GM23338 (cell line): ENCODE measurements around the gene CAMTA1. TPM values are rescaled to one million over a fixed set of nuclear protein-coding genes. Genes with fewer than 3 reads are reported as not detected.

Experiments used
- ATAC-seq: fragments of 200-7000 bp; cut with Tn5 transposase; 3 replicates; pipeline ENCODE4 v1.9.1; 2020
- DNase-seq: peaks from one replicate; pipeline ENCODE4 v3.0.0-alpha.2; 2015; ENCODE audit warnings: low spot score
- H2AFZ ChIP-seq: fragments of 200-600 bp; sonication (generic); 2 replicates; pipeline ENCODE4 v1.8.0; 2016; ENCODE audit warnings: antibody characterized with exemption, mild to moderate bottlenecking, moderate library complexity
- H3F3A ChIP-seq: fragments of 200-600 bp; sonication (generic); replicated peaks from 2 replicates; pipeline ENCODE4 v1.8.0; 2017; ENCODE audit warnings: antibody characterized with exemption, mixed run types, low read depth
- H3K27ac ChIP-seq: fragments of 200-600 bp; sonication (generic); 2 replicates; pipeline ENCODE4 v1.6.1; 2016; ENCODE audit warnings: low read depth
- H3K27me3 ChIP-seq: fragments of 200-600 bp; sonication (generic); 2 replicates; pipeline ENCODE4 v1.8.0; 2016; ENCODE audit warnings: mild to moderate bottlenecking, mixed run types, moderate library complexity; ENCODE audit not compliant: insufficient read depth
- H3K36me3 ChIP-seq: fragments of 200-600 bp; sonication (generic); 2 replicates; pipeline ENCODE4 v1.8.0; 2016; ENCODE audit warnings: mild to moderate bottlenecking; ENCODE audit not compliant: insufficient read depth
- H3K4me1 ChIP-seq: fragments of 200-600 bp; sonication (generic); 2 replicates; pipeline ENCODE4 v1.8.0; 2016; ENCODE audit warnings: mild to moderate bottlenecking, moderate library complexity; ENCODE audit not compliant: insufficient read depth
- H3K4me2 ChIP-seq: fragments of 200-600 bp; sonication (generic); 2 replicates; pipeline ENCODE4 v1.7.1; 2017; ENCODE audit warnings: mixed run types
- H3K4me3 ChIP-seq: fragments of 200-600 bp; sonication (generic); 2 replicates; pipeline ENCODE4 v1.6.1; 2016; ENCODE audit warnings: mixed run types
- H3K79me2 ChIP-seq: fragments of 200-600 bp; sonication (generic); replicated peaks from 2 replicates; pipeline ENCODE4 v1.8.0; 2017; ENCODE audit warnings: mild to moderate bottlenecking; ENCODE audit not compliant: insufficient read depth
- H3K9me2 ChIP-seq: fragments of 200-600 bp; sonication (generic); 2 replicates; pipeline ENCODE4 v1.8.0; 2017; ENCODE audit not compliant: insufficient read depth
- H4K20me1 ChIP-seq: fragments of 200-600 bp; sonication (generic); replicated peaks from 2 replicates; pipeline ENCODE4 v1.8.0; 2017; ENCODE audit warnings: mild to moderate bottlenecking; ENCODE audit not compliant: insufficient read depth
- H3K27ac Mint-ChIP-seq: 2 replicates; pipeline ENCODE4 v1.8.0; 2020; ENCODE audit warnings: inconsistent platforms, mild to moderate bottlenecking, moderate library complexity, mixed read lengths
- H3K27me3 Mint-ChIP-seq: 3 replicates; pipeline ENCODE4 v1.8.0; 2022; ENCODE audit warnings: low read depth, mild to moderate bottlenecking, moderate library complexity, mixed read lengths, inconsistent platforms; ENCODE audit not compliant: insufficient read depth, poor library complexity
- H3K36me3 Mint-ChIP-seq: 3 replicates; pipeline ENCODE4 v1.8.0; 2021; ENCODE audit warnings: low read depth, mild to moderate bottlenecking, inconsistent platforms, moderate library complexity, mixed read lengths
- H3K4me1 Mint-ChIP-seq: 3 replicates; pipeline ENCODE4 v1.8.0; 2020; ENCODE audit warnings: mild to moderate bottlenecking, inconsistent platforms, mixed read lengths
- H3K4me3 Mint-ChIP-seq: 3 replicates; pipeline ENCODE4 v1.8.0; 2021; ENCODE audit warnings: moderate library complexity, mild to moderate bottlenecking, inconsistent platforms, mixed read lengths
- H3K9me3 Mint-ChIP-seq: 3 replicates; pipeline ENCODE4 v1.8.0; 2020; ENCODE audit warnings: moderate library complexity, mild to moderate bottlenecking, inconsistent platforms, mixed read lengths
- CREB1 ChIP-seq: fragments of 250-450 bp; sonication (Bioruptor Pico); IDR thresholded peaks from 2 replicates; pipeline ENCODE4 v1.5.0; 2020; ENCODE audit warnings: low read depth, mild to moderate bottlenecking, moderate library complexity
- CTCF ChIP-seq, 2 experiments: fragments of 200-600 bp in 1 of 2; sonication (generic) in 1 of 2; conservative IDR thresholded peaks; 2 replicates each; pipeline versions ENCODE4 v1.5.1 to v1.6.1; 2016 to 2017; ENCODE audit warnings: antibody characterized with exemption in 2 of 2, low read depth in 2 of 2, mild to moderate bottlenecking in 2 of 2, moderate library complexity in 1 of 2
- EZH2 ChIP-seq: fragments of 200-600 bp; sonication (generic); IDR thresholded peaks from one replicate; pipeline ENCODE4 v1.8.0; 2017; ENCODE audit warnings: antibody characterized with exemption, mild to moderate bottlenecking, low read depth; ENCODE audit not compliant: unreplicated experiment
- EZH2phosphoT487 ChIP-seq: fragments of 200-600 bp; sonication (generic); IDR thresholded peaks from one replicate; pipeline ENCODE4 v1.8.1; 2018; ENCODE audit warnings: antibody characterized with exemption; ENCODE audit not compliant: unreplicated experiment
- NANOG ChIP-seq: IDR thresholded peaks from 2 replicates; pipeline ENCODE4 v1.6.1; 2016; ENCODE audit warnings: antibody characterized with exemption, borderline replicate concordance
- POLR2AphosphoS5 ChIP-seq: IDR thresholded peaks from 2 replicates; pipeline ENCODE4 v1.6.1; 2016; ENCODE audit warnings: antibody characterized with exemption, low read depth
- REST ChIP-seq: IDR thresholded peaks from one replicate; pipeline ENCODE4 v1.6.1; 2018; ENCODE audit warnings: antibody characterized with exemption; ENCODE audit not compliant: unreplicated experiment
- ZNF114 ChIP-seq: fragments of 250-450 bp; sonication (Bioruptor Pico); IDR thresholded peaks from 2 replicates; pipeline ENCODE4 v1.5.0; 2020; ENCODE audit warnings: mild to moderate bottlenecking, moderate library complexity
- ZNF331 ChIP-seq: fragments of 250-450 bp; sonication (Bioruptor Pico); IDR thresholded peaks from 2 replicates; pipeline ENCODE4 v1.5.0; 2020; ENCODE audit warnings: low read depth, mild to moderate bottlenecking, moderate library complexity
- ZNF462 ChIP-seq: fragments of 250-450 bp; sonication (Bioruptor Pico); IDR thresholded peaks from 2 replicates; pipeline ENCODE4 v1.5.0; 2020; ENCODE audit warnings: mild to moderate bottlenecking, moderate library complexity
- polyA plus RNA-seq: library from polyadenylated mRNA; unstranded; fragments of >200 nt; fragmentation: Nextera tagmentation; extraction: Ambion mirVana; gene quantifications from 2 replicates; pipeline ENCODE4 v1.2.1, GENCODE V29; 2016
- total RNA-seq: library from RNA; depleted of rRNA; stranded (reverse); fragments of >200 nt; shearing (Covaris generic); gene quantifications from 2 replicates; pipeline ENCODE4 v1.2.3, GENCODE V29; 2014

Gene CAMTA1
- total and polyA plus RNA-seq, 2 experiments from 2014 or later: 115 to 519 TPM

- peaks cover 5% of the 10 kb centered on the region; the same call in 1 of the 2 replicates for H3K9me2 ChIP-seq
- no peak overlapping the region for H3K27ac Mint-ChIP-seq
- no peak overlapping the region for H3K4me3 Mint-ChIP-seq
- DNase-seq (no peak), ATAC-seq (no peak)
- peaks cover 3% of the 10 kb centered on the region for H3K27me3 Mint-ChIP-seq
- H3K27ac ChIP-seq: no peak overlapping the region
- H3K9me3 Mint-ChIP-seq: no peaks in the 10 kb centered on the region
- H3K4me3 ChIP-seq: no peak overlapping the region
- no peaks in the 10 kb centered on the region for H3K36me3 Mint-ChIP-seq
- no peaks in the 10 kb centered on the region for H3K4me1 ChIP-seq
- no peaks in the 10 kb centered on the region for H3K27me3 ChIP-seq
- TF ChIP-seq ZNF331 (CRISPR knock-in tag) (no peak), CREB1 (CRISPR knock-in tag) (no peak), ZNF114 (CRISPR knock-in tag) (no peak), NANOG (no peak), ZNF462 (CRISPR knock-in tag) (no peak), REST (no peak), EZH2 (no peak), CTCF (conservative IDR thresholded peaks at IDR 0.05; ENCODE audit: low read depth in 2 of 2) (no peak), POLR2AphosphoS5 (no peak), EZH2phosphoT487 (no peak)
- H3K79me2 ChIP-seq: no peaks in the 10 kb centered on the region
- no peaks in the 10 kb centered on the region; the same call in 2 of the 3 replicates for H3K4me1 Mint-ChIP-seq
- no peak overlapping the region for H2AFZ ChIP-seq
- no peaks in the 10 kb centered on the region for H3K36me3 ChIP-seq
- H3K4me2 ChIP-seq: no peak overlapping the region
- no peaks in the 10 kb centered on the region for H4K20me1 ChIP-seq
- H3F3A ChIP-seq: no peaks in the 10 kb centered on the region
These were observed 528.6 kb downstream of the CAMTA1 start for GRCh38 chr1:7313826-7314225.
